Cardiac fibroblast (primary cell): ENCODE measurements around the gene ASAP3.

Source experiments
- DNase-seq, 2 donors: peaks; one replicate each; pipeline versions ENCODE4 v3.0.0 to v3.0.0-alpha.2; 2010; ENCODE audit warnings: low read depth in 2 of 2
- H3K4me3 ChIP-seq, 2 donors: replicated peaks in 1 of 2; 1 replicate in 1 of 2; 2 replicates in 1 of 2; pipeline ENCODE4 v1.5.1; 2011; ENCODE audit warnings: low read depth in 2 of 2, low read length in 2 of 2, mild to moderate bottlenecking in 2 of 2, moderate library complexity in 1 of 2
- CTCF ChIP-seq: IDR thresholded peaks from one replicate; pipeline ENCODE4 v1.5.1; 2011; ENCODE audit warnings: low read depth, mild to moderate bottlenecking, low read length, inconsistent platforms

Gene ASAP3

GRCh38 chr1:23399229-23399628 lies 84.8 kb downstream of the ASAP3 start:
- DNase-seq: no peak
- no peak overlapping the region for H3K4me3 ChIP-seq
- no peak for TF ChIP-seq CTCF

- no peak for DNase-seq
- TF ChIP-seq CTCF: no peak
- no peak overlapping the region for H3K4me3 ChIP-seq
Observed at GRCh38 chr1:23397908-23398307, 86.1 kb downstream of the ASAP3 start.

- no peak for TF ChIP-seq CTCF
- H3K4me3 ChIP-seq: no peak overlapping the region
- no peak for DNase-seq
Observed at GRCh38 chr1:23396380-23396779, 87.6 kb downstream of the ASAP3 start.

GRCh38 chr1:23395849-23396248 lies 88.1 kb downstream of the ASAP3 start:
- DNase-seq: no peak
- no peak for TF ChIP-seq CTCF

GRCh38 chr1:23395154-23395724 lies 88.7 kb downstream of the ASAP3 start:
- no peak for TF ChIP-seq CTCF
- no peak overlapping the region for H3K4me3 ChIP-seq
- DNase-seq: no peak

More at GRCh38 chr1:23395849-23396248, 88.1 kb downstream of the ASAP3 start:
- no peak overlapping the region for H3K4me3 ChIP-seq

- TF ChIP-seq CTCF: peak; percentile 9
- H3K4me3 ChIP-seq: no peak overlapping the region
- peak; percentile 67 to 95 for DNase-seq
Observed at GRCh38 chr1:23394684-23395083, 89.3 kb downstream of the ASAP3 start.

- DNase-seq: peak; percentile 82 to 98
- TF ChIP-seq CTCF: no peak
- H3K4me3 ChIP-seq: no peak overlapping the region
Observed at GRCh38 chr1:23394181-23394580, 89.8 kb downstream of the ASAP3 start.
